GM10847 (cell line): ENCODE data around the gene CCN5.

Experiments used
- POLR2A ChIP-seq: IDR thresholded peaks from 2 replicates; pipeline ENCODE4 v1.6.1; 2011; ENCODE audit not compliant: insufficient read length; ENCODE audit errors: extremely low read depth

The CCN5 gene

GRCh38 chr20:44742304-44743079 lies 27.3 kb downstream of the CCN5 start:
- TF ChIP-seq POLR2A = no peak

GRCh38 chr20:44743080-44743701 lies 28.0 kb downstream of the CCN5 start:
- TF ChIP-seq POLR2A = no peak

DNA sequence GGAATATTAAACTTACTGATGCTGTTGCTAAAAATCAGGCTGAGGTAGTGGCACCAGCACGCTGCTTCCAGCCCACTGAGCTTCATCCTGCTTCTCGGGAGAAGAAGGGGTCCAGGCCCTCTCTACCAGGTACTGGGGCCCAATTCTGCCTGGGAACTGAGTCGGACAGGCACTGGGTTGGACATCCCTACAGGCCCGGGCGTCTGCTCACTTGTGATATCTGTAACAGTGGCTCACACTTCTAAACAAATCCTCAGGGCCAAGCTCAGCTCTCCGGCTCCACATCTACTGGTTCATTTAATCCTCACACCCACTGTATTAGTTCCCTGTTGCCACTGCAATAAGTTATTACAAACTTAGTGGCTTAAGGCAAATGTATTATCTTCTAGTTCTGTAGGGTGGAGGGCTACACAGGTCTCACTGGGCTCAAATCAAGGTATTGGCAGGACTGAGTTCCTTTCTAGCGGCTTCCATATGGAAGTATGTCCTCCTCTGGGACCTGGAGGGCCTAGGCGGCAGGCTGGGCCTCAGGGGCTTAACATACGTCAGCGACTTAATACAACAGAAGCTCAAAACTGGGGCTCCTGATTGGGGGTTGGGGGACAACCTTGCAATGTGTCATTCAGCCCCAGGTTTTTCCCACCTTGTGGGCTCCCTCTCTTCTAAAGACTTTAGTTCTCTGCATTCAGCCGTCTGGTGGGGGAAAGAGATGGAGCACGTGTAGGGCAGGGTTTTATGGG lies 28.9 kb downstream of the CCN5 start:
- TF ChIP-seq POLR2A = no peak

DNA sequence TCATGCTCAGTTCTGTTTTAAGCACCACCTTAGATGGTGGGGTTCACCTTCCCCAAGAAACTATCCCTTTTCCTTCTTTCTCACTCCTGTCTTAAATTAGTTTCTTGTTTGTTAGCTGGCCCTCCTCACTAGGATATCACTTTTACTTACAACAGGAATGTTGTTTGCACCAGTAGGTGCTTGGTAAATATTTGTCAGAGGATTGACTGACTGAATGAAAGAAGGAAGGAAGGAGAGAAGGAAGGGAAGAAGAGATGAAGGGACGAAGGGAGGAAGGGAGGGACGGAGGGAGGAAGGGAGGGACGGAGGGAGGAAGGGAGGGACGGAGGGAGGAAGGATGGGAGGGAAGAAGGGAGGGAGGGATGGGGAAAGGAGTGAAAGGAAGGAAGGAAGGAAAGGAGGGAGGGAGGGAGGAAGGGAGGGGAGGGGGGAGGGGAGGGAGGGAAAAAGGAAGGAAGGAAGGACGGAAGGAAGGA lies 30.0 kb downstream of the CCN5 start:
- no peak for TF ChIP-seq POLR2A

GRCh38 chr20:44745598-44746366 lies 30.6 kb downstream of the CCN5 start, which contains the start of gene KCNK15:
KCNK15 (plus strand) TSS chr20:44745865; CDS start chr20:44745911, 46 bp downstream.
- no peak for TF ChIP-seq POLR2A

DNA sequence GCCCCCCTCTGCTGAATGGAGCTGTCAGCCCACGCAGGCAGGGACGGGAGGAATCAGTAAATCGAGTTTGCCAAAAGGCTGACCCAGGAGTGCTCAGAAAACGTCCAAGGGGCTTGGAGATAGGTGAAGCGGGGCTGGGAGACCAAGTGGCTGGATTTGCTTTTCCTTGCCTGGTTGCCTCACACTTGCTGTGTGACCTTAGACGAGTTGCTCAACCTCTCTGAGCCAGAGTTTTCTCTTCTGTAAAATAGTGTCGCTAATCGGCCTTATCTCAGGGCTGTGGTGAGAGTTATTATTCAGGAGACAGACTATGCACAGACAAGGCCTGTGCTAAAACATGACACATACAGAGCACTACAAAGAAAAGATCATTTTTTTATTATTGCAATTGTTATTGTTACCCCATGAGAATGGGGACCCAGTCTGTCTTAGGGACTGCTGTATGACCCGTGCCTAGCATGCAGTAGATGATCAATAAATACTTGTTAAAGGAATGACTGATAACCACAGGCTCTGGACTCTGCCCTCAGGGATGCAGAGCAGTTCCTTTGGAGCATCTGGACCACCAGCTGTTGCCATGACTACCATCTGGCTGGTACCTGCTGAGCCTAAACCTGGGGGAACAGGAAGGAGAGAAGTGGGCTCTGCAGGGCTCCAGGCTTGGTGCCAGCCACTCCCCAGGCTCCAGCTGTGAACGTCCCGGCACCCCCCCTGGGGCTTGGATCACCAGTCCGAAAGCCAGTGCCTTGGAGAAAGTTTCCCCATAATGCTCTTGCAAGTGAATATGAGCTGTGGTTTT lies 31.4 kb downstream of the CCN5 start:
- TF ChIP-seq POLR2A = no peak

DNA sequence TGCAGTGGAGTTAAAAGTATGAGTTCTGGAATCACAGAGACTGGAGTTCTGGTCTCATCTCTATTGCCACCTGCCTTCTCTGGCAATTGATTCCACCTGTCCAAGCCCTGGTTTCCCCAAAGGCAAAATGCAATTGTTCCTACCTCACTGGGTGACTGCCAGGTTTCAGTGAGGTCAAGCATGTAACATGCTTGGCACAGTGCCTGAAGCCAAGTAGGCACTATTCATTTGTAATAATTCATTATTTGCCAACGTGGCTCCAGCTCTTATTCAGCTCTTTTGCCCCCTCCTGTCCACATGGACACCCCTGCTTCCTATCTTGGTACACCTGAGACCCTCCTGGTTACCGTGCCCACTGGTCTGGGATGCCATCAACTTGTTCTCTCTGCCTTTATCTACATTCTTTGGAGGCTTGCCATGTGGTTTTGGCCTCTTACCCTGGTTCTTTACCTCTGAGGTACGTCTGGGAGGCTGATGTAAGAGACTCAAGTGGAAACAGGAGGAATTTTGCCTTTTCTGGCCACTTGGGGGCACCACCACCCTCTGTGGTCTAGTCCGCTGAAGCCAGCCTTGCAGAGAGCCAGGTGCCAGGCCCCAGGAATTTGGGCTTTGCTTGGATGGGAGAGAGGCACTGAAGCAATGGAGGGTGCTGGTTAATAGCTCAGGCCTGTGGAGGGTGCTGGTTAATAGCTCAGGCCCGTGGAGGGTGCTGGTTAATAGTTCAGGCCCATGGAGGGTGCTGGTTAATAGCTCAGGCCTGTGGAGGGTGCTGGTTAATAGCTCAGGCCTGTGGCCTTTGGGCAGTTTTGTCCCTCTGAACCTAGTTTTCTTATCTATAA lies 32.2 kb downstream of the CCN5 start:
- no peak for TF ChIP-seq POLR2A

DNA sequence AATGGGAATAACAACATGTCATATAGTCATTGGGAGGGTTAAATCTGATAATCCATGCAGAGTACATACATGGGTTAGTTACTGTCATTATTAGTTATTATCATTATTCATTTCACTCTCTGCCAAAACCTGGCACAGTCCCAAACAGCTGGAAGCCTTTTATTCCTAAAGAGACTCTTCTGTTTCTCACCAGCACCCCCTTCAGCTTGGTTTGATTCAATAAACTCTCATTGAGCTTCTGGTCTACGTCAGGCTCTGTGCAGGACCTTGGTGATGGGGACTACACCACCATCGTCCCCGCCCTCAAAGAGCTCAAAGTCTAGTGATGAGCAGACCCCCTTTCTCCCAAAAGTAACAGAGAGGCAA lies 32.8 kb downstream of the CCN5 start:
- no peak for TF ChIP-seq POLR2A

- no peak for TF ChIP-seq POLR2A
Observed at GRCh38 chr20:44750081-44750805, 35.1 kb downstream of the CCN5 start.

- TF ChIP-seq POLR2A = no peak
Observed at GRCh38 chr20:44752099-44752931, 37.1 kb downstream of the CCN5 start.

GRCh38 chr20:44754554-44754953 lies 39.4 kb downstream of the CCN5 start:
- TF ChIP-seq POLR2A = no peak

GRCh38 chr20:44756011-44756688 lies 41.0 kb downstream of the CCN5 start:
- TF ChIP-seq POLR2A = no peak

- no peak for TF ChIP-seq POLR2A
Observed at GRCh38 chr20:44756956-44757355, 41.8 kb downstream of the CCN5 start.
